GM23338 (cell line): Measurements from ENCODE around the gene IQCM. TPM values are rescaled to one million over a fixed set of nuclear protein-coding genes. Genes with fewer than 3 reads are reported as not detected.

Source experiments
- ATAC-seq: fragments of 200-7000 bp; cut with Tn5 transposase; 3 replicates; pipeline ENCODE4 v1.9.1; 2020
- DNase-seq: peaks from one replicate; pipeline ENCODE4 v3.0.0-alpha.2; 2015; ENCODE audit warnings: low spot score
- H2AFZ ChIP-seq: fragments of 200-600 bp; sonication (generic); 2 replicates; pipeline ENCODE4 v1.8.0; 2016; ENCODE audit warnings: antibody characterized with exemption, mild to moderate bottlenecking, moderate library complexity
- H3F3A ChIP-seq: fragments of 200-600 bp; sonication (generic); replicated peaks from 2 replicates; pipeline ENCODE4 v1.8.0; 2017; ENCODE audit warnings: antibody characterized with exemption, mixed run types, low read depth
- H3K27ac ChIP-seq: fragments of 200-600 bp; sonication (generic); 2 replicates; pipeline ENCODE4 v1.6.1; 2016; ENCODE audit warnings: low read depth
- H3K27me3 ChIP-seq: fragments of 200-600 bp; sonication (generic); 2 replicates; pipeline ENCODE4 v1.8.0; 2016; ENCODE audit warnings: mild to moderate bottlenecking, mixed run types, moderate library complexity; ENCODE audit not compliant: insufficient read depth
- H3K36me3 ChIP-seq: fragments of 200-600 bp; sonication (generic); 2 replicates; pipeline ENCODE4 v1.8.0; 2016; ENCODE audit warnings: mild to moderate bottlenecking; ENCODE audit not compliant: insufficient read depth
- H3K4me1 ChIP-seq: fragments of 200-600 bp; sonication (generic); 2 replicates; pipeline ENCODE4 v1.8.0; 2016; ENCODE audit warnings: mild to moderate bottlenecking, moderate library complexity; ENCODE audit not compliant: insufficient read depth
- H3K4me2 ChIP-seq: fragments of 200-600 bp; sonication (generic); 2 replicates; pipeline ENCODE4 v1.7.1; 2017; ENCODE audit warnings: mixed run types
- H3K4me3 ChIP-seq: fragments of 200-600 bp; sonication (generic); 2 replicates; pipeline ENCODE4 v1.6.1; 2016; ENCODE audit warnings: mixed run types
- H3K79me2 ChIP-seq: fragments of 200-600 bp; sonication (generic); replicated peaks from 2 replicates; pipeline ENCODE4 v1.8.0; 2017; ENCODE audit warnings: mild to moderate bottlenecking; ENCODE audit not compliant: insufficient read depth
- H3K9me2 ChIP-seq: fragments of 200-600 bp; sonication (generic); 2 replicates; pipeline ENCODE4 v1.8.0; 2017; ENCODE audit not compliant: insufficient read depth
- H4K20me1 ChIP-seq: fragments of 200-600 bp; sonication (generic); replicated peaks from 2 replicates; pipeline ENCODE4 v1.8.0; 2017; ENCODE audit warnings: mild to moderate bottlenecking; ENCODE audit not compliant: insufficient read depth
- H3K27ac Mint-ChIP-seq: 2 replicates; pipeline ENCODE4 v1.8.0; 2020; ENCODE audit warnings: inconsistent platforms, mild to moderate bottlenecking, moderate library complexity, mixed read lengths
- H3K27me3 Mint-ChIP-seq: 3 replicates; pipeline ENCODE4 v1.8.0; 2022; ENCODE audit warnings: low read depth, mild to moderate bottlenecking, moderate library complexity, mixed read lengths, inconsistent platforms; ENCODE audit not compliant: insufficient read depth, poor library complexity
- H3K36me3 Mint-ChIP-seq: 3 replicates; pipeline ENCODE4 v1.8.0; 2021; ENCODE audit warnings: low read depth, mild to moderate bottlenecking, inconsistent platforms, moderate library complexity, mixed read lengths
- H3K4me1 Mint-ChIP-seq: 3 replicates; pipeline ENCODE4 v1.8.0; 2020; ENCODE audit warnings: mild to moderate bottlenecking, inconsistent platforms, mixed read lengths
- H3K4me3 Mint-ChIP-seq: 3 replicates; pipeline ENCODE4 v1.8.0; 2021; ENCODE audit warnings: moderate library complexity, mild to moderate bottlenecking, inconsistent platforms, mixed read lengths
- H3K9me3 Mint-ChIP-seq: 3 replicates; pipeline ENCODE4 v1.8.0; 2020; ENCODE audit warnings: moderate library complexity, mild to moderate bottlenecking, inconsistent platforms, mixed read lengths
- NANOG ChIP-seq: IDR thresholded peaks from 2 replicates; pipeline ENCODE4 v1.6.1; 2016; ENCODE audit warnings: antibody characterized with exemption, borderline replicate concordance
- POLR2AphosphoS5 ChIP-seq: IDR thresholded peaks from 2 replicates; pipeline ENCODE4 v1.6.1; 2016; ENCODE audit warnings: antibody characterized with exemption, low read depth
- STAT1 ChIP-seq: IDR thresholded peaks from one replicate; pipeline ENCODE4 v1.6.1; 2016; ENCODE audit warnings: antibody characterized with exemption; ENCODE audit not compliant: unreplicated experiment
- ZNF114 ChIP-seq: fragments of 250-450 bp; sonication (Bioruptor Pico); IDR thresholded peaks from 2 replicates; pipeline ENCODE4 v1.5.0; 2020; ENCODE audit warnings: mild to moderate bottlenecking, moderate library complexity
- ZNF331 ChIP-seq: fragments of 250-450 bp; sonication (Bioruptor Pico); IDR thresholded peaks from 2 replicates; pipeline ENCODE4 v1.5.0; 2020; ENCODE audit warnings: low read depth, mild to moderate bottlenecking, moderate library complexity
- polyA plus RNA-seq: library from polyadenylated mRNA; unstranded; fragments of >200 nt; fragmentation: Nextera tagmentation; extraction: Ambion mirVana; gene quantifications from 2 replicates; pipeline ENCODE4 v1.2.1, GENCODE V29; 2016
- total RNA-seq: library from RNA; depleted of rRNA; stranded (reverse); fragments of >200 nt; shearing (Covaris generic); gene quantifications from 2 replicates; pipeline ENCODE4 v1.2.3, GENCODE V29; 2014
- TF ChIP-seq, protein P1 (sequence below): IDR thresholded peaks from one replicate; pipeline ENCODE4 v1.6.1; 2018; ENCODE audit warnings: antibody characterized with exemption; ENCODE audit not compliant: unreplicated experiment
- TF ChIP-seq, protein P2 (sequence below), 2 experiments: fragments of 200-600 bp in 1 of 2; sonication (generic) in 1 of 2; conservative IDR thresholded peaks; 2 replicates each; pipeline versions ENCODE4 v1.5.1 to v1.6.1; 2016 to 2017; ENCODE audit warnings: antibody characterized with exemption in 2 of 2, low read depth in 2 of 2, mild to moderate bottlenecking in 2 of 2, moderate library complexity in 1 of 2
- TF ChIP-seq, protein P3 (sequence below): IDR thresholded peaks from 2 replicates; pipeline ENCODE4 v1.6.1; 2016; ENCODE audit warnings: antibody characterized with exemption

IQCM gene
- total and polyA plus RNA-seq, 2 experiments from 2014 or later = not detected

DNA sequence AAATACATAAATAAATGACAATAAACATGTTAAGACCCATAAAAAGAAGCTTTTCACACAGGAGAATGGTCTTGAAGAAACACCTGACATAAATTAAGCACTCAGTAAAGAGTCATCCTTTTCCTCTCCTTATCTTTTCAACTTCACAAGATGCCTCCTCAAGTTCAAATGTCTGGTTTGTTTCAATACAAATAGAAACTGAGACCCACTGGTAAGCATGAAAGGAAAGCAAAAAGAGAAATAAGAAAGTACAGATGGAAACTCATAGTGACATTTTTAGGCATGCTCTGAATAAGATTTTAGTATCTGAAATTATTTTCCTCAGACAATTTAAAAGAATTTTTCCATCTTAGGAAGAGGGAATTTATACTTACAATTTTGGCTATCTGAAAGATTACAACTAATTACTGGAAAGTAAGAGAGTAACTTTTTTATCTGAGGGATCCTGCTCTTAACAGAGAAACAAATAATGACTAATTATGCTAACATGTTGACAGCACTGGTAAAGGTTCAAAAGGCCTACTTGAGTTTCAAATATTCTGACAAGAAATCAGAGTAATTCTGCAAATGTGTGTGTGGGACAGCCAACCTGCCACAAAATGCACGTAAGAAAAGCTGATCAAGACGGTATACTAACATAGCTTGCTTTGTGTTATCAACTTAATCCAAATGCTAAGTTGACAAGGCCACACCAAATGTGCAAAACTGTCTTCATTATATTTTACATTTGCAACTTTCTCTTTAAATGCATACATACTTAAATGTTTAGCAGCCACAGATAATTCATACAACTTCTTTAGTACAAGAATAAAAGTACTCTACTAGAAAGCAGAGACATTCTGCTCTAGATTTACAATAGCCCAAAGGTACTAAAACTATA, 113.0 kb downstream of the IQCM start (continued):
- TF ChIP-seq, protein P1, sequence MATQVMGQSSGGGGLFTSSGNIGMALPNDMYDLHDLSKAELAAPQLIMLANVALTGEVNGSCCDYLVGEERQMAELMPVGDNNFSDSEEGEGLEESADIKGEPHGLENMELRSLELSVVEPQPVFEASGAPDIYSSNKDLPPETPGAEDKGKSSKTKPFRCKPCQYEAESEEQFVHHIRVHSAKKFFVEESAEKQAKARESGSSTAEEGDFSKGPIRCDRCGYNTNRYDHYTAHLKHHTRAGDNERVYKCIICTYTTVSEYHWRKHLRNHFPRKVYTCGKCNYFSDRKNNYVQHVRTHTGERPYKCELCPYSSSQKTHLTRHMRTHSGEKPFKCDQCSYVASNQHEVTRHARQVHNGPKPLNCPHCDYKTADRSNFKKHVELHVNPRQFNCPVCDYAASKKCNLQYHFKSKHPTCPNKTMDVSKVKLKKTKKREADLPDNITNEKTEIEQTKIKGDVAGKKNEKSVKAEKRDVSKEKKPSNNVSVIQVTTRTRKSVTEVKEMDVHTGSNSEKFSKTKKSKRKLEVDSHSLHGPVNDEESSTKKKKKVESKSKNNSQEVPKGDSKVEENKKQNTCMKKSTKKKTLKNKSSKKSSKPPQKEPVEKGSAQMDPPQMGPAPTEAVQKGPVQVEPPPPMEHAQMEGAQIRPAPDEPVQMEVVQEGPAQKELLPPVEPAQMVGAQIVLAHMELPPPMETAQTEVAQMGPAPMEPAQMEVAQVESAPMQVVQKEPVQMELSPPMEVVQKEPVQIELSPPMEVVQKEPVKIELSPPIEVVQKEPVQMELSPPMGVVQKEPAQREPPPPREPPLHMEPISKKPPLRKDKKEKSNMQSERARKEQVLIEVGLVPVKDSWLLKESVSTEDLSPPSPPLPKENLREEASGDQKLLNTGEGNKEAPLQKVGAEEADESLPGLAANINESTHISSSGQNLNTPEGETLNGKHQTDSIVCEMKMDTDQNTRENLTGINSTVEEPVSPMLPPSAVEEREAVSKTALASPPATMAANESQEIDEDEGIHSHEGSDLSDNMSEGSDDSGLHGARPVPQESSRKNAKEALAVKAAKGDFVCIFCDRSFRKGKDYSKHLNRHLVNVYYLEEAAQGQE = no peak
- TF ChIP-seq NANOG = no peak

DNA sequence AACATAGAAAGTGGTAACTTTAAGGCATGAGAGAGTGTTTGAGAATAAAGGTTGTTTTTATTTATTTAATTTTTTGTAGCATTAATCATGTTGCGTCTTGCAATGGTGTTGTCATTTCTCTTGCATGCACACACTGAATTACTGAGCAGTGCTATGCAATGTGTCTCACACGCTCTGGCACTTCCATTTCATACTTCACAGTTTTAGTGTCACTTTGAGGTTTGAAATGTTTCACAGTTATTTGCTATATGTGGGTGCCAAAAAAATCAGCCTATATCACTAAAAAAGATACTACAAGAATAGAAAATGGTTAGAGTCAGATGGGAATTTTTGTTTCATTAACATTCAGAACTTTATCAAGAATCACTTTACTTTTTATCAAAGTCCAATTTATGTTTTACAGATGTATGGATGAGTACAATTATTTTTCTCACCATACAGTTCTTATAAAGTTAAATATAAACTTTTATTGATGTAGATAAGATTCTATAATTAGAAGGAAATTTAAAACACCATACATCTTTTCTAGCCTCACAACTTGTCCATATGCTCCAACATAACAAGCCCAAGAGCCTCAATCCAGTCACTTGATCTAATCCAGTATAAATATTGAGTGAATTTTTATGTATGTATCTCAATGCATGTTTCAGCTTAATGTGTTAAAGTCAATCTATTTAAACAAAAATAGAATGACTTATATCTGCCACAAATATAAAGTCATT, 114.0 kb downstream of the IQCM start:
- H3K4me1 ChIP-seq = peaks cover 7% of the 10 kb centered on the region
- Mint-ChIP-seq H3K4me3 (no peak overlapping the region), H3K9me3 (no peaks in the 10 kb centered on the region), H3K27me3 (peaks cover 4% of the 10 kb centered on the region), H3K4me1 (peaks cover 16% of the 10 kb centered on the region), H3K27ac (no peak overlapping the region), H3K36me3 (no peaks in the 10 kb centered on the region)
- H3K27ac ChIP-seq = no peak overlapping the region
- H2AFZ ChIP-seq = no peak overlapping the region
- H3K4me2 ChIP-seq = no peak overlapping the region
- H4K20me1 ChIP-seq = no peaks in the 10 kb centered on the region
- no peaks in the 10 kb centered on the region for H3K79me2 ChIP-seq
- ATAC-seq = no peak
- DNase-seq = no peak
- H3K27me3 ChIP-seq = no peaks in the 10 kb centered on the region; the same call in 1 of the 2 replicates
- H3K9me2 ChIP-seq = no peaks in the 10 kb centered on the region; the same call in 1 of the 2 replicates
- H3F3A ChIP-seq = no peaks in the 10 kb centered on the region
- H3K36me3 ChIP-seq = no peaks in the 10 kb centered on the region
- TF ChIP-seq, protein P2, sequence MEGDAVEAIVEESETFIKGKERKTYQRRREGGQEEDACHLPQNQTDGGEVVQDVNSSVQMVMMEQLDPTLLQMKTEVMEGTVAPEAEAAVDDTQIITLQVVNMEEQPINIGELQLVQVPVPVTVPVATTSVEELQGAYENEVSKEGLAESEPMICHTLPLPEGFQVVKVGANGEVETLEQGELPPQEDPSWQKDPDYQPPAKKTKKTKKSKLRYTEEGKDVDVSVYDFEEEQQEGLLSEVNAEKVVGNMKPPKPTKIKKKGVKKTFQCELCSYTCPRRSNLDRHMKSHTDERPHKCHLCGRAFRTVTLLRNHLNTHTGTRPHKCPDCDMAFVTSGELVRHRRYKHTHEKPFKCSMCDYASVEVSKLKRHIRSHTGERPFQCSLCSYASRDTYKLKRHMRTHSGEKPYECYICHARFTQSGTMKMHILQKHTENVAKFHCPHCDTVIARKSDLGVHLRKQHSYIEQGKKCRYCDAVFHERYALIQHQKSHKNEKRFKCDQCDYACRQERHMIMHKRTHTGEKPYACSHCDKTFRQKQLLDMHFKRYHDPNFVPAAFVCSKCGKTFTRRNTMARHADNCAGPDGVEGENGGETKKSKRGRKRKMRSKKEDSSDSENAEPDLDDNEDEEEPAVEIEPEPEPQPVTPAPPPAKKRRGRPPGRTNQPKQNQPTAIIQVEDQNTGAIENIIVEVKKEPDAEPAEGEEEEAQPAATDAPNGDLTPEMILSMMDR (conservative IDR thresholded peaks at IDR 0.05; ENCODE audit: low read depth in 2 of 2) = no peak
- TF ChIP-seq POLR2AphosphoS5 (no peak), STAT1 (no peak)
- no peak overlapping the region for H3K4me3 ChIP-seq

GRCh38 chr4:149700272-149700671, 115.4 kb downstream of the IQCM start:
- H3K4me3 Mint-ChIP-seq = no peak overlapping the region
- H3K27ac Mint-ChIP-seq = no peak overlapping the region
- Histone ChIP-seq H3K36me3 (no peaks in the 10 kb centered on the region), H3K4me3 (no peak overlapping the region), H2AFZ (no peak overlapping the region), H3K27ac (no peak overlapping the region), H4K20me1 (no peaks in the 10 kb centered on the region), H3K27me3 (no peaks in the 10 kb centered on the region; the same call in 1 of the 2 replicates), H3K4me1 (peaks cover 7% of the 10 kb centered on the region), H3K79me2 (no peaks in the 10 kb centered on the region), H3F3A (no peaks in the 10 kb centered on the region), H3K9me2 (no peaks in the 10 kb centered on the region; the same call in 1 of the 2 replicates), H3K4me2 (no peak overlapping the region)
- H3K4me1 Mint-ChIP-seq = peaks cover 16% of the 10 kb centered on the region
- DNase-seq = peak; percentile 8
- peaks cover 4% of the 10 kb centered on the region for H3K27me3 Mint-ChIP-seq
- no peaks in the 10 kb centered on the region for H3K9me3 Mint-ChIP-seq
- no peaks in the 10 kb centered on the region for H3K36me3 Mint-ChIP-seq
- ATAC-seq = peak; percentile 79
- TF ChIP-seq ZNF331 (CRISPR knock-in tag) (no peak), STAT1 (no peak), ZNF114 (CRISPR knock-in tag) (no peak)
- TF ChIP-seq, protein P3, sequence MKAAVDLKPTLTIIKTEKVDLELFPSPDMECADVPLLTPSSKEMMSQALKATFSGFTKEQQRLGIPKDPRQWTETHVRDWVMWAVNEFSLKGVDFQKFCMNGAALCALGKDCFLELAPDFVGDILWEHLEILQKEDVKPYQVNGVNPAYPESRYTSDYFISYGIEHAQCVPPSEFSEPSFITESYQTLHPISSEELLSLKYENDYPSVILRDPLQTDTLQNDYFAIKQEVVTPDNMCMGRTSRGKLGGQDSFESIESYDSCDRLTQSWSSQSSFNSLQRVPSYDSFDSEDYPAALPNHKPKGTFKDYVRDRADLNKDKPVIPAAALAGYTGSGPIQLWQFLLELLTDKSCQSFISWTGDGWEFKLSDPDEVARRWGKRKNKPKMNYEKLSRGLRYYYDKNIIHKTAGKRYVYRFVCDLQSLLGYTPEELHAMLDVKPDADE = no peak
